SU-DHL-6 (cell line): ENCODE measurements around the gene ADAM19.

ENCODE experiments used
- EZH2phosphoT487 ChIP-seq: fragments of 200-600 bp; sonication (generic), shearing (Covaris generic); conservative IDR thresholded peaks from 2 replicates; pipeline ENCODE4 v1.6.1; 2018; ENCODE audit warnings: mild to moderate bottlenecking, antibody characterized with exemption, low read length, moderate library complexity, mixed read lengths
- TF ChIP-seq, protein P1 (sequence below): fragments of 200-600 bp; sonication (generic); IDR thresholded peaks from one replicate; pipeline ENCODE4 v1.5.1; 2017; ENCODE audit warnings: antibody characterized with exemption, mild to moderate bottlenecking, low read length, moderate library complexity; ENCODE audit not compliant: insufficient read depth, poor library complexity, severe bottlenecking

DNA sequence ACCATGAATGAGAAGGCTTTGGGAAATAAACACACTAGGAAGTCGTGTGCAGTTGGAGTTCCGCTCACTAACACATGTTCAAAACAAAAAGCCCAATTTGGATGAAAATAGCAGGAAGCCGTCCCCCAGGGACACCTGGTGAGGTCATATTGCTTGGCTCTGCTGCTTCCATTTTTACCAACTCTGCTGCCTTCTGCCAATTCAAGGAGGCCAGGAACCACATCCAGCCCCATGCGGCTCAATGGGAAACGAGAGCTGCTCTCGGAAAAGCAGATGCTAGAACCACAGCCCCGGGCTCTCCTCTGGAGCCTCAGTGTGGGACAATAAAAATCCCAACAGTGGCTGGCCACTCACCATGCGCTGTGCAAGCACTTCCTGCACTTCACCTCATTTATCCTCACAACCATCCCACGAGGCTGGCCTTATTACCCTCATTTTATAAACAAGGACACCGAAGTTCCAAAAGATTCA, 13.4 kb downstream of the ADAM19 start:
- TF ChIP-seq, protein P1, sequence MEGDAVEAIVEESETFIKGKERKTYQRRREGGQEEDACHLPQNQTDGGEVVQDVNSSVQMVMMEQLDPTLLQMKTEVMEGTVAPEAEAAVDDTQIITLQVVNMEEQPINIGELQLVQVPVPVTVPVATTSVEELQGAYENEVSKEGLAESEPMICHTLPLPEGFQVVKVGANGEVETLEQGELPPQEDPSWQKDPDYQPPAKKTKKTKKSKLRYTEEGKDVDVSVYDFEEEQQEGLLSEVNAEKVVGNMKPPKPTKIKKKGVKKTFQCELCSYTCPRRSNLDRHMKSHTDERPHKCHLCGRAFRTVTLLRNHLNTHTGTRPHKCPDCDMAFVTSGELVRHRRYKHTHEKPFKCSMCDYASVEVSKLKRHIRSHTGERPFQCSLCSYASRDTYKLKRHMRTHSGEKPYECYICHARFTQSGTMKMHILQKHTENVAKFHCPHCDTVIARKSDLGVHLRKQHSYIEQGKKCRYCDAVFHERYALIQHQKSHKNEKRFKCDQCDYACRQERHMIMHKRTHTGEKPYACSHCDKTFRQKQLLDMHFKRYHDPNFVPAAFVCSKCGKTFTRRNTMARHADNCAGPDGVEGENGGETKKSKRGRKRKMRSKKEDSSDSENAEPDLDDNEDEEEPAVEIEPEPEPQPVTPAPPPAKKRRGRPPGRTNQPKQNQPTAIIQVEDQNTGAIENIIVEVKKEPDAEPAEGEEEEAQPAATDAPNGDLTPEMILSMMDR, result no peak
- TF ChIP-seq EZH2phosphoT487, result no peak
